Activated CD4-positive, CD25-positive, alpha-beta regulatory T cell treated with anti-CD3 and anti-CD28 coated beads, Interleukin-2, amount 50 U/mL, for 24 hours (primary cell): Measurements from ENCODE around the gene CDC20B.

Experiments used
- ATAC-seq, 2 donors: fragments of 150-1000 bp; cut with Tn5 transposase; one replicate each; pipeline ENCODE4 v1.10.0; 2021; ENCODE audit warnings: mild to moderate bottlenecking in 1 of 2, moderate library complexity in 1 of 2

Gene CDC20B, protein sequence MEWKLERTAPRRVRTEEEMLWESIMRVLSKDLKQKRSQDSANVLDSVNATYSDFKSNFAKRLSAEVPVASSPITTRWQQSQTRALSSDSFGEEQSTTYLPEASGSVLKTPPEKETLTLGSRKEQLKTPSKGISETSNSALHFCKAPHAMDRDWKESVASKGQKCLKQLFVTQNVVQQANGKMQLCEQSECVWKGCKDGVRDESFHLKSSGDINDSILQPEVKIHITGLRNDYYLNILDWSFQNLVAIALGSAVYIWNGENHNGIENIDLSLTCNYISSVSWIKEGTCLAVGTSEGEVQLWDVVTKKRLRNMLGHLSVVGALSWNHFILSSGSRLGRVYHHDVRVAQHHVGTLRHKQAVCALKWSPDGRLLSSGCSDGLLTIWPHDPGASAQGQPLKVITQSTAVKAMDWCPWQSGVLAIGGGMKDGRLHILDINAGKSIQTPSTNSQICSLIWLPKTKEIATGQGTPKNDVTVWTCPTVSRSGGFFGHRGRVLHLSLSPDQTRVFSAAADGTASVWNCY

GRCh38 chr5:55172937-55173686 is at the start of gene CDC20B:
CDC20B (minus strand) TSS chr5:55173177; CDS start chr5:55173000, 177 bp downstream.
- peak; percentile 82 to 86 for ATAC-seq

GRCh38 chr5:55222092-55222984 is 49.4 kb upstream of the CDC20B start:
- ATAC-seq = no peak

GRCh38 chr5:55220433-55221185 is 47.6 kb upstream of the CDC20B start:
- ATAC-seq = peak in 1 of 2 donors; percentile 7

GRCh38 chr5:55219770-55220169 is 46.8 kb upstream of the CDC20B start:
- ATAC-seq = no peak

GRCh38 chr5:55218967-55219366 is 46.0 kb upstream of the CDC20B start:
- no peak for ATAC-seq

DNA sequence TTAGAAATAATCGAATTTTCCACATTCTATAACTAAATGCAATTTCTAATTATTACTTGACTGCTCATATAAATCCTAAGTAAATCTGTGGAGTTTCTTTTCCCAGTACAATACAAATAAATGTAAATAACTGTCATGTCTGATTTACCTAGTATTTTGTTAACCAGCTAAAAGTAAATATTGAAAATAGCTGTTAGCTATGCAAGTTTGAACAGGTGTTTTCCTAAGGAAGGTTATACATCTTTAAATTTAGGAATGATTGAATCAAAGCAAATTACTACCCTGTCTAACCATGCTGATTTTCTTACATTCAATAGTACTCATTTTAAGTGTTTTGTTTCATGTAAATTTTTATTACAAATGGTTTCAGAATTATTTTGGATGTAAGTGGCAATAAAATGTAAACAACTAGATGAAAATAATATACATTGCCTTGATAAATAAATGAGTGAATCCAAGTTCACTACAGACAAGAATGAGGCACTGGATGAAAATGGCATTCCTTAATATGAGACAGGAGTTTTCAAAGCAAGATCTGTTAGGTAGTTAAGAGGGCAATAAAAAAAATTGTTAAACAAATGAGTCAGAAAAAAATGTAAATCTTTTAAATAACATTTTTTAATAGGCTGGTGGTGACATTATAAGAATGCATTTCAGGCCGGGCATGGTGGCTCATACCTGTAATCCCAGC is 38.4 kb upstream of the CDC20B start:
- ATAC-seq = no peak

DNA sequence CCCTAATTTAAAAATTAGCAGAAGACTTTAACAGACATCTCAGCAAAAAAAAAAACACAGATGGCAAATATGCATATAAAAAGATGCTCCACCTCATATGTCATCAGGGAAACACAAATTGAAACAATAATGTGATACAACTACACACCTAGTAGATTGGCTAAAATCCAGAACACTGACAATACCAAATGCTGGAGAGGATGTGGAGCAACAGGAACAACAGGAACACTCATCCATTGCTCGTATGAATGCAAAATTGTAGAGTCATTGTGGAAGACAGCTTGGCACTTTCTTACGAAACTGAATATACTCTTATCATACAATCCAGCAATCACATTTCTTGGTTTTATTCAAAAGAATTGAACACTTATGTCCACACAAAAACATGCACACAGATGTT is 32.0 kb upstream of the CDC20B start:
- ATAC-seq = no peak

- no peak for ATAC-seq
These were observed 18.2 kb upstream of the CDC20B start for GRCh38 chr5:55191165-55191564.

DNA sequence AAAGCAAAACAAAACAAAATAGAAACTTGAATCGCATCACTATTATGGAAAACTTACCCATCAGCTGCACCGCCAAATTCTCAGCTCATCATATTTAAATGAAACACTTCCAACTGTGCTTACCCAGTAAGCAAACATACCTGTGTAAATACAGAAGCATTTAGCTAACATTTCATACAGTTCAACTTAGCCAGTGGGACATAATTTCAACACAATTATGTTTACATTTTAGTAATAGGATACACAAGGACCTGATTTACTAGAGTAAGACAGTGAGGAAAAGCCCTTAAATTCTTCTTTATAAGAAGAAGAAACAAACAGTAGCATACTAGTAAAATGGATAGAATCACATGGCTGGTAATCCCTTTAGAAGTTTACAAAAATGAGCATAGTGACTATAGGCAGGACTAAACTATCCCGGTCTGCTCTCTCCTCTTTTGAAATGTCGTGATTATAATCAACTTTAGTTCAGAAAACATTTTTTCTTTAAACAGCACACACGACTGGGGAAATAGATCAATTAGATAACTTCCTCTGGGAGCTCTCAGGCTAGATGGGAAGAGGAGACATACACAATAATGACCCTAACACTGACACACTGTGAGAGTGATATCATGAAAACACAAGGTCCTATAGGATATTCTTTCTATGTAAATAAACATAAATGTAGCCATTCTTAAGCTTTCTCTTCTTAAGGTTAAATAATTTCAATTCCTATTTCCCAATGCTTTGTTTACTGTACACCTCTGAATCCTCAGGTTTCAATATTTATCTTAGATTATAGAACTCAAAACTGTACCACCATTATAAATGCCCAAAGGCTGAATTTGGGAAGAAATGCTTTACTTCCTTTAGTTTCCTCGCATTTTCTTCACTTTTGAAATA is 15.9 kb upstream of the CDC20B start:
- ATAC-seq = no peak

- ATAC-seq = no peak
These were observed 14.4 kb upstream of the CDC20B start for GRCh38 chr5:55187370-55187769.

GRCh38 chr5:55180016-55180415 is 7.0 kb upstream of the CDC20B start:
- no peak for ATAC-seq

GRCh38 chr5:55177078-55177477 is 4.1 kb upstream of the CDC20B start:
- ATAC-seq = no peak

GRCh38 chr5:55176176-55176818 is 3.3 kb upstream of the CDC20B start:
- peak in 1 of 2 donors; percentile 21 for ATAC-seq

GRCh38 chr5:55175781-55176175 is 2.8 kb upstream of the CDC20B start:
- ATAC-seq = no peak

- no peak for ATAC-seq
These were observed 782 bp upstream of the CDC20B start for GRCh38 chr5:55173687-55174230.

GRCh38 chr5:55172051-55172899 is 702 bp downstream of the CDC20B start:
- peak; percentile 68 to 70 for ATAC-seq

DNA sequence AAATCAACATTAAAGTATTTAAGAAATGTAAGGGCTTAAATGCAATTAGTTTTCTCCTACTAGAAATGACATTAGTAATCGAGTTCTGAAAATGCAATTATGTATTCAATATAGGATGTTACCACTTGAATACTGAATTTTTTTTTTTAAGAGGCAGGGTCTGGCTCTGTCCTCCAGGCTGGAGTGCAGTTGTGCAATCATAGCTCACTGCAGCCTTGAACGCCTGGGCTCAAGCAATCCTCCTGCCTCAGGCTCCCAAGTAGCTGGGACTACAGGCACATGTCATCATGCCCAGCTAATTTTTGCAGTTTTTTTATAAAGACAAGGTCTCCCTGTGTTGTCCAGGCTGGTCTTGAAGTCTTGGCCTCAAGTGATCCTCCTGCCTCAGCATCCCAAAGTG is 1.5 kb downstream of the CDC20B start:
- no peak for ATAC-seq

DNA sequence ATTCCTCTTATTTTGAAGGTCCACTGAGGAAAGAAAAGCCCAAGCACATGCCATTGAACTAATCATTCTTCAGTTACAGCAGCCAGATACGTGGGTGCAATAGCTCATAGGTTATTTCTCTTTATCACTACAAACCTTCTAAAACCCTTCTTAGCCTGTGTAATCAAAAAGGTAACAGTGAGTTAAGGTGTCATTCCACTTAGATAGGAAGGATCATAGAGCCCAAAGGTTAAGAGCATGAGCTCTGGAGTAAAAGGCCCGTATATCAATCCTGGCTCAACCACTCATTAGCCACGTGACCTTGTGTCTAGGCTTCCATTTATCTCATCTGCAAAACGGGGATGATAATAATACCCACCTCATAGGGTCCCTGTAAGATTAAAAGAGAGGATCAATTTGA is 10.3 kb downstream of the CDC20B start:
- no peak for ATAC-seq
